Esophagus squamous epithelium (tissue), 5 donors: ENCODE results near the gene NUPR1. TPM values are rescaled to one million over a fixed set of nuclear protein-coding genes. Genes with fewer than 3 reads are reported as not detected.

Experiments
- DNase-seq: peaks from one replicate; lab custom pipeline; 2025; lab: John Stamatoyannopoulos, UW
- H3K27ac ChIP-seq, 4 donors: fragments of 200-600 bp; sonication (generic); one replicate each; pipeline ENCODE4 v1.5.1; 2016 to 2019; ENCODE audit warnings: mild to moderate bottlenecking in 1 of 4
- H3K27me3 ChIP-seq, 4 donors: fragments of 200-600 bp; sonication (generic); 1 replicate in 3 of 4; 2 replicates in 1 of 4; pipeline versions ENCODE4 v1.5.1 to v1.6.0; 2017 to 2021; ENCODE audit warnings: antibody characterized with exemption in 1 of 4
- H3K36me3 ChIP-seq, 3 donors: fragments of 200-600 bp; sonication (generic); one replicate each; pipeline ENCODE4 v1.5.1; 2016 to 2019
- H3K4me1 ChIP-seq, 3 donors: fragments of 200-600 bp; sonication (generic); one replicate each; pipeline ENCODE4 v1.5.1; 2017 to 2019
- H3K4me3 ChIP-seq, 4 donors: fragments of 200-600 bp; sonication (generic); 1 replicate in 3 of 4; 2 replicates in 1 of 4; pipeline ENCODE4 v1.5.1; 2016 to 2019; ENCODE audit warnings: mild to moderate bottlenecking in 2 of 4, moderate library complexity in 1 of 4
- H3K9me3 ChIP-seq, 3 donors: fragments of 200-600 bp; sonication (generic); one replicate each; pipeline ENCODE4 v1.5.1; 2016 to 2019
- CTCF ChIP-seq, 6 experiments: fragments of 450-650 bp in 4 of 6; fragments of 200-600 bp in 2 of 6; sonication (generic) in 2 of 6; IDR thresholded peaks; one replicate each; pipeline ENCODE4 v1.5.1; 2016 to 2019; ENCODE audit warnings: antibody characterized with exemption in 6 of 6, mild to moderate bottlenecking in 4 of 6, moderate library complexity in 4 of 6
- POLR2A ChIP-seq, 4 donors: fragments of 450-650 bp; IDR thresholded peaks; one replicate each; pipeline ENCODE4 v1.6.1; 2017; ENCODE audit warnings: antibody characterized with exemption in 4 of 4, mild to moderate bottlenecking in 4 of 4, moderate library complexity in 3 of 4
- WGBS, 2 donors: methylation state at CpG; one replicate each; pipeline ENCODE4 v1.1.5; 2018; 5-methylcytosine and 5-hydroxymethylcytosine counted together
- intact Hi-C: fragments of 100-400 bp; cut with DNase I; formaldehyde crosslinking; loops from one replicate; pipeline ENCODE4 v1.15.0; 2022
- total RNA-seq, 4 donors: library from RNA; depleted of rRNA; stranded (reverse); fragments of >200 nt; gene quantifications; one replicate each; pipeline ENCODE4 v1.1.0, GENCODE V29; 2016
- donor health status: DM: yes; HTN: yes; CAD: no.

NUPR1 gene
- total RNA-seq, 4 donors from 2014 or later: 5.2 to 21.4 (median 15.0) TPM

GRCh38 chr16:28494121-28494851 lies 44.5 kb downstream of the NUPR1 start, which contains the start of gene APOBR:
Gene APOBR, plus strand, starts transcription at chr16:28494643. Its CDS starts 39 bp downstream, at chr16:28494682.
- peak in 1 of 4 donors; percentile 38 for TF ChIP-seq POLR2A (IDR thresholded peaks at IDR 0.05)
- no peak for TF ChIP-seq CTCF (IDR thresholded peaks at IDR 0.05)
- H3K27me3 ChIP-seq: no peaks in the 10 kb centered on the region
- DNase-seq: peak; percentile 52
- 48 to 62% methylated on average over 8 to 11 of the region's 12 CpGs for WGBS, 2 donors
- peak within 1 kb of the TSS; percentile 42 to 96 (median 66) for H3K27ac ChIP-seq
- H3K4me1 ChIP-seq: peaks cover 0 to 49% (median 15%) of the 10 kb centered on the region in 3 donors
- H3K9me3 ChIP-seq: no peaks in the 10 kb centered on the region
- intact Hi-C loops: no loop called here
- H3K36me3 ChIP-seq: peaks cover 0 to 8% (median 0%) of the 10 kb centered on the region in 3 donors
- peak within 1 kb of the TSS in 3 of 4 donors; percentile 9 to 43 (median 31) for H3K4me3 ChIP-seq

GRCh38 chr16:28492511-28492910 lies 46.3 kb downstream of the NUPR1 start:
- H3K9me3 ChIP-seq: no peaks in the 10 kb centered on the region
- peaks cover 0 to 49% (median 16%) of the 10 kb centered on the region in 3 donors for H3K4me1 ChIP-seq
- no peaks in the 10 kb centered on the region for H3K27me3 ChIP-seq
- intact Hi-C loops: no loop called here
- 47 to 48% methylated on average over 4 of the region's 4 CpGs for WGBS, 2 donors
- H3K36me3 ChIP-seq: peaks cover 0 to 26% (median 9%) of the 10 kb centered on the region in 3 donors
- peak overlapping the region; percentile 88 to 98 (median 97) for H3K27ac ChIP-seq
- no peak for TF ChIP-seq CTCF (IDR thresholded peaks at IDR 0.05)
- no peak for TF ChIP-seq POLR2A (IDR thresholded peaks at IDR 0.05)
- DNase-seq: no peak
- peak overlapping the region in 3 of 4 donors; percentile 86 to 100 (median 98) for H3K4me3 ChIP-seq

- no peaks in the 10 kb centered on the region for H3K27me3 ChIP-seq
- H3K4me1 ChIP-seq: peaks cover 0 to 49% (median 16%) of the 10 kb centered on the region in 3 donors
- H3K9me3 ChIP-seq: no peaks in the 10 kb centered on the region
- intact Hi-C loops: no loop called here
- peak within 1 kb of the TSS; percentile 61 to 100 (median 92) for H3K4me3 ChIP-seq
- peak; percentile 69 for DNase-seq
- 0 to 2% methylated on average over 18 to 20 of the region's 21 CpGs for WGBS, 2 donors
- peaks cover 0 to 31% (median 14%) of the 10 kb centered on the region in 3 donors for H3K36me3 ChIP-seq
- TF ChIP-seq CTCF (IDR thresholded peaks at IDR 0.05): no peak
- TF ChIP-seq POLR2A (IDR thresholded peaks at IDR 0.05): peak in 1 of 4 donors; percentile 44
- H3K27ac ChIP-seq: peak within 1 kb of the TSS; percentile 88 to 98 (median 97)
These were observed 46.8 kb downstream of the NUPR1 start, which contains the start of gene CLN3 for GRCh38 chr16:28491970-28492474. Gene CLN3, minus strand, starts transcription at chr16:28492074. Its CDS starts 315 bp downstream, at chr16:28491759.

- H3K9me3 ChIP-seq: no peaks in the 10 kb centered on the region
- intact Hi-C loops: no loop called here
- peaks cover 0 to 49% (median 16%) of the 10 kb centered on the region in 3 donors for H3K4me1 ChIP-seq
- peak overlapping the region; percentile 61 to 100 (median 92) for H3K4me3 ChIP-seq
- no peaks in the 10 kb centered on the region for H3K27me3 ChIP-seq
- no peak for TF ChIP-seq POLR2A (IDR thresholded peaks at IDR 0.05)
- peak in 4 of 6 experiments; percentile 16 to 29 (median 24) for TF ChIP-seq CTCF (IDR thresholded peaks at IDR 0.05)
- no peak for DNase-seq
- H3K36me3 ChIP-seq: peaks cover 0 to 37% (median 20%) of the 10 kb centered on the region in 3 donors
- H3K27ac ChIP-seq: peak overlapping the region; percentile 88 to 98 (median 97)
- 0 to 2% methylated on average over 2 to 22 of the region's 42 CpGs for WGBS, 2 donors
These were observed 47.4 kb downstream of the NUPR1 start for GRCh38 chr16:28491230-28491969.
